Fibroblast of the aortic adventitia (primary cell): ENCODE data around the gene WBP2. TPM values are rescaled to one million over a fixed set of nuclear protein-coding genes. Genes with fewer than 3 reads are reported as not detected.

Experiments
- DNase-seq: peaks from one replicate; pipeline ENCODE4 v3.0.0-alpha.2; 2010; ENCODE audit warnings: low read depth
- H3K4me3 ChIP-seq: 2 replicates; pipeline ENCODE4 v1.5.1; 2011; ENCODE audit warnings: low read depth, mild to moderate bottlenecking, control low read depth, low read length, moderate library complexity
- total RNA-seq: library from RNA; depleted of rRNA; stranded (reverse); fragments of >200 nt; gene quantifications from 2 replicates; pipeline ENCODE4 v1.2.3, GENCODE V29; 2012; ENCODE audit warnings: low replicate concordance
- TF ChIP-seq, protein P1 (sequence below): IDR thresholded peaks from 2 replicates; pipeline ENCODE4 v1.5.1; 2011; ENCODE audit warnings: mild to moderate bottlenecking, low read length, control low read depth, inconsistent platforms; ENCODE audit not compliant: insufficient read depth

The WBP2 gene
- total RNA-seq, 1 donor, result 24.1 TPM

DNA sequence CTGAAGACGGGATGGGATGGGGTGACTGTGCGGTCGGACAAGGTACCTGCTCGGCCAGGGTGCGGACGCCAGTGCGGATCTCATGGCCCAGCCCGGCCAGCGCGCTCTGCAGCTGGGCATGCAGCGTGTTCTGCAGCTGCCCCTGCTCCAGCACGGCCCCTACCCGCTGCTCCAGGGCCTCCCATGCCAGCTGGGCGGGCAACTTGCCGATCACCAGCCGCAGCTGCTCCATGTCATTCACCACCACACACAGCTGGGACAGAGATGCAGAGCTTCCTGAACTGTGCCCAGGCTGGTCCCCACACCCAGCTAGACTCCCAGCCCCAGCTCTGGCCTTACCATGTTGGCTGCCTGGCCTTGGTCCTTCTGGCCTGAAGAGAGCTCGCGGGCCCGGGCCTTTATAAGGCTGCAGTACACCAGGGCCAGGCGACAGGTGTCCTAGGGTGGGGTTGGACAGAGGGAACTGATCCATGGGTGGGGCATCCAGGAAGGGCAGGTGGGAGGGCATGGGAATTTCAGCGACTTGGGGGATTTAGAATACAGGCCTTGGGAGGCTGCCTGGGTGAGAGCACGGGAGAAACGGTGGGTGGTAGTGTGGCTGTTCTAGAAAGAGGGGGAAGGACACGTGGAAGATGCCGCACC, 20.7 kb downstream of the WBP2 start:
- DNase-seq, result no peak
- TF ChIP-seq, protein P1, sequence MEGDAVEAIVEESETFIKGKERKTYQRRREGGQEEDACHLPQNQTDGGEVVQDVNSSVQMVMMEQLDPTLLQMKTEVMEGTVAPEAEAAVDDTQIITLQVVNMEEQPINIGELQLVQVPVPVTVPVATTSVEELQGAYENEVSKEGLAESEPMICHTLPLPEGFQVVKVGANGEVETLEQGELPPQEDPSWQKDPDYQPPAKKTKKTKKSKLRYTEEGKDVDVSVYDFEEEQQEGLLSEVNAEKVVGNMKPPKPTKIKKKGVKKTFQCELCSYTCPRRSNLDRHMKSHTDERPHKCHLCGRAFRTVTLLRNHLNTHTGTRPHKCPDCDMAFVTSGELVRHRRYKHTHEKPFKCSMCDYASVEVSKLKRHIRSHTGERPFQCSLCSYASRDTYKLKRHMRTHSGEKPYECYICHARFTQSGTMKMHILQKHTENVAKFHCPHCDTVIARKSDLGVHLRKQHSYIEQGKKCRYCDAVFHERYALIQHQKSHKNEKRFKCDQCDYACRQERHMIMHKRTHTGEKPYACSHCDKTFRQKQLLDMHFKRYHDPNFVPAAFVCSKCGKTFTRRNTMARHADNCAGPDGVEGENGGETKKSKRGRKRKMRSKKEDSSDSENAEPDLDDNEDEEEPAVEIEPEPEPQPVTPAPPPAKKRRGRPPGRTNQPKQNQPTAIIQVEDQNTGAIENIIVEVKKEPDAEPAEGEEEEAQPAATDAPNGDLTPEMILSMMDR, result no peak
- no peak overlapping the region for H3K4me3 ChIP-seq

DNA sequence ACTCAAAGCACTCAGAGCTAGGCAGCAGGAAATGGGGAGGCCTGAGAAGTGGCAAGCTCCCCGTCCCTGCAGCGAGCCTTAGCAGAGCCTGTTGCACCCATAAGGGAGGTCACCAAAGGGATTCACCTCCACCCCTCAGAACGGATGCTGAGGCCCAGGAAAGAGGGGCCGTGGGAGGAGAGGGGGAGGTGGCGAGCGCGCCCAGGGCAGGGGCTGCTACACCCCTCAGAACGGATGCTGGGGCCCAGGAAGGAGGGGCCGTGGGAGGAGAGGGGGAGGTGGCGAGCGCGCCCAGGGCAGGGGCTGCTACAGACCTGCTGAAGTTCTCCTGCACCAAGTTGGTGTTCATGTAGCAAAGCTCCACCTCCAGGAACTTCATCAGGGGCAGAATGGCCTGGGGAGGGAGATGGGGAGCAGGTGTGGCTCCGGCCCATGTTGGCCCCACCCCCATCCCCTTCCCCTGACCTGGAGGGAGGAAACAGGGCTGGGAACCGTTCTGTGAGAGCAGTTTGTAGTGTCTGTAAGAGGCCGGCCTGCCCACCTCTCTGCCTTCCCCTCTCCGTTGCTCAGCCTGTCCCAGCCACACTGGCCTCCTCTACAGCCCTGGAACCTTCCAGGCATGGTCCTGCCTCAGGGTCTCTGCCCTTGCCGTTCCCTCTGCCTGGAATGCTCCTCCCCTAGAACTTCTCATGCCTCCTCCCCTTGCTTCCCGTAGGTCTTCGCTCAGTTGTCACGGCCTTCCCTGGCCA, 22.3 kb downstream of the WBP2 start:
- no peak for DNase-seq
- TF ChIP-seq, protein P1, result no peak
- H3K4me3 ChIP-seq, result no peak overlapping the region

DNA sequence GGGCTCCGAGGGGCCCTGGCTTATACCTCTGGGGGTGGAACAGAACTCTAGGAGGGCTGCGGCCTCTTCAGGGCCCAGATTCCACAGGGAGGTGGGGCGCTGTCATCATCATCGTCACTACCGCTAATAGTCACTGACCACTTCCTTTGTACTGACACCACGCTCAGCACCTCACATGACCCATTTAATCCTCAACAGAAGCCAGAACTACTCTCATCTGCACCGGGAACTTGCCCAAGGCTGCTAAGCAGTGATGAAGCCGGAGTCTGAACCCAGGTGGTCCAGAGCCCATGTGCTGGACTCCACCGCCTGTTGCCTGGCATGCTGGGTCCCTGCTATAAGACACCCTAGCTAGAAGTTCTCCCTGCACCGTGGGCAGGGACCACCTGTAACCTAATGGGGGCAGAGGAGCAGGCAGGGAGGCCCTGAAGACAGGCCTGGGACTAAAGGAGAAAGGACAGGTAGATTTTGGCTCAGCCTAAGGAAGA, 22.9 kb downstream of the WBP2 start:
- peak; percentile 27 for DNase-seq
- TF ChIP-seq, protein P1, result no peak
- H3K4me3 ChIP-seq, result no peak overlapping the region

DNA sequence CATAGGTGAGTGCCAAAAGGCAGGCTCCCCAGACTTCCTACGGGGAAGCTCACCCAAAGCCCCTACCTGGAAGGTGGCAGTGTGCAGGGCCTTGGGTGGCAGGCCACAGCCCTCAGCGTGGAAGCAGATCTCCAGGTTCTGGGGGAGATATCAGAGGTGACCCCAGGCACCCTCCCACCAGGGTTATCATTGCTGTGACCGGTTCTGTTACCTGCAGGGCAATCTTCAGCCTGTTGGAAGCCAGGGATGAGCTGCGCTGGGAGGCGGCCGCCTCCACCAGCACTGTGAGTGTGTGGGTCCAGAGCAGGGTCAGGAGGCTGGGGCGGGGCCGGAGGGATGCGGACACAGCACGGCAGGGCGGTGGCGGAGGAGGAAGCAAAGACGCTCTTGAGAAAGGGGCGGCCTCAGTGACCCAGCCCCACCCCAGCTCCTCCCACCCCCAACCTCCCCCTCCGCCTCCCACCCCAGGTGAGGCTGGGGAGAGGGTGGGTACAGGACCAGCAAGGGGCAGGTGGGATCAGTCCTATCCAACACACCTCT, 24.0 kb downstream of the WBP2 start:
- TF ChIP-seq, protein P1, result no peak
- no peak for DNase-seq
- H3K4me3 ChIP-seq, result no peak overlapping the region

DNA sequence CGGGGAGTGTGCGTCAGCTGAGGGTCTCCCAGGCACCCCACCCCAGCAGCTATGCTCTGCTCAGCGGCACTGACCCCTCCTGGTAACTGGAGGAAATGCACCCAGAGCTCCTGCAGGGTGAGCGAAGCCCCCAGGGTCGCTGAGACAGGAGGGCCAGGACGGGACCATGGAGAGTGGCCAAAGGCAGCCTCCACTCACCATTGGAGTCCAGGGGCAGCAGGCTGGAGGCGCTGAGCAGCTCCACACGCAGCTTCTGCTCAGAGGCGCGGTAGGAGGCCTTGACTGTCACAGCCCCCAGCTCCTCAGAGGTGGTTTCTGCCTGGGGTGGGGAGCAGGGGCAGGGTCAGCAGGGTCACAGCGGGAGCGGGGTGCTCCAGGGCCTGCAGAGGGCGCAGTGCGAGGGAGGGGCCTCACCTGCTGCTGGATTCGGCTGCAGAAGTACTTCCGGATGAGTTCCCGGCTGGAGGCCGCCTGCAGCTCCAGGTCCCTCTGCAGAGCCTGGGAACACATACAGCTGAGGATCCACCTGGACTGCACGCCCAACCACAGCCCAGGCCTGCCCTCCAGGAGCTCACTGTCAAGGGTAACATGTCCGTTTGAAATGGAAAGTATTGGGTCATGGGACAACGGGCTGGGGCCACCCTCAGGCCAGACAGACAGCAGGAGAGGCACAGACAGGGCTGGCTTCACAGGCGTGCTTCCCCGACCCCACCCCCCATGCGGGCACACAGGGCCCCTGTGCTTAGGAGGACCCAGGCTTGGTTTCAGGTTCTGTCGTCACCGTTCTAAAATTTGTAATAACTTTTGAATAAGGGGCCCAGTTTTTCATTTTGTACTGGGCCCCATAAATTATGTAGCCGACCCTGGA, 24.7 kb downstream of the WBP2 start:
- no peak for DNase-seq
- no peak overlapping the region for H3K4me3 ChIP-seq
- TF ChIP-seq, protein P1, result peak; percentile 66

DNA sequence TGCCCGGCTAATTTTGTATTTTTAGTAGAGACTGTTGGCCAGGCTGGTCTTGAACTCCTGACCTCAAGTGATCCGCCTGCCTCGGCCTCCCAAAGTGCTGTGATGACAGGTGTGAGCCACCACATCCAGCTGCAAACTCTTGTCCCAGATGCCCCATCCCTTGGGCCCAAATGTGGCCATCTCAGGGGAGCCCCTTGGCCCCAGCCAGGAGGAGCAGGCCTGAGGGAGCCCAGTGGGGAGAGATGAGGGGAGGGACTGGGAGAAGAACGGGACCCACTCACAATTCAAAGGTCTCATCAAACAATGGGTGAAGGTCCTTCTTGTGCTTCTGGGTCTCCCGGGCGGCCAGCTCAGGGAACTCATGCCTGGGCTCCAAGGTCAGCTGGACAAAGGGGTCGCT, 25.4 kb downstream of the WBP2 start:
- TF ChIP-seq, protein P1, result no peak
- DNase-seq, result no peak

More for the DNA sequence above, 25.4 kb downstream of the WBP2 start:
- H3K4me3 ChIP-seq, result no peak overlapping the region
